ENCODE measurements around the gene WIPF3.

- TF ChIP-seq CTCF (IDR thresholded peaks at IDR 0.05): no peak
- TF ChIP-seq, protein P1, sequence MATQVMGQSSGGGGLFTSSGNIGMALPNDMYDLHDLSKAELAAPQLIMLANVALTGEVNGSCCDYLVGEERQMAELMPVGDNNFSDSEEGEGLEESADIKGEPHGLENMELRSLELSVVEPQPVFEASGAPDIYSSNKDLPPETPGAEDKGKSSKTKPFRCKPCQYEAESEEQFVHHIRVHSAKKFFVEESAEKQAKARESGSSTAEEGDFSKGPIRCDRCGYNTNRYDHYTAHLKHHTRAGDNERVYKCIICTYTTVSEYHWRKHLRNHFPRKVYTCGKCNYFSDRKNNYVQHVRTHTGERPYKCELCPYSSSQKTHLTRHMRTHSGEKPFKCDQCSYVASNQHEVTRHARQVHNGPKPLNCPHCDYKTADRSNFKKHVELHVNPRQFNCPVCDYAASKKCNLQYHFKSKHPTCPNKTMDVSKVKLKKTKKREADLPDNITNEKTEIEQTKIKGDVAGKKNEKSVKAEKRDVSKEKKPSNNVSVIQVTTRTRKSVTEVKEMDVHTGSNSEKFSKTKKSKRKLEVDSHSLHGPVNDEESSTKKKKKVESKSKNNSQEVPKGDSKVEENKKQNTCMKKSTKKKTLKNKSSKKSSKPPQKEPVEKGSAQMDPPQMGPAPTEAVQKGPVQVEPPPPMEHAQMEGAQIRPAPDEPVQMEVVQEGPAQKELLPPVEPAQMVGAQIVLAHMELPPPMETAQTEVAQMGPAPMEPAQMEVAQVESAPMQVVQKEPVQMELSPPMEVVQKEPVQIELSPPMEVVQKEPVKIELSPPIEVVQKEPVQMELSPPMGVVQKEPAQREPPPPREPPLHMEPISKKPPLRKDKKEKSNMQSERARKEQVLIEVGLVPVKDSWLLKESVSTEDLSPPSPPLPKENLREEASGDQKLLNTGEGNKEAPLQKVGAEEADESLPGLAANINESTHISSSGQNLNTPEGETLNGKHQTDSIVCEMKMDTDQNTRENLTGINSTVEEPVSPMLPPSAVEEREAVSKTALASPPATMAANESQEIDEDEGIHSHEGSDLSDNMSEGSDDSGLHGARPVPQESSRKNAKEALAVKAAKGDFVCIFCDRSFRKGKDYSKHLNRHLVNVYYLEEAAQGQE (IDR thresholded peaks at IDR 0.05; ENCODE audit: insufficient read depth in 1 of 2, low read depth in 2 of 2, low read length in 1 of 2): no peak
- no peak for TF ChIP-seq POLR2AphosphoS5 (IDR thresholded peaks at IDR 0.05; ENCODE audit: low read depth, low read length)
- TF ChIP-seq TCF7L2 (IDR thresholded peaks at IDR 0.05; ENCODE audit: low read depth, low read length): no peak
Observed at GRCh38 chr7:29953726-29954347, 147.5 kb downstream of the WIPF3 start.
